OCI-LY1 (cell line): Measurements from ENCODE around the gene CYP4F2.
"Not testable (repeated sequence)": the region's sequence is repeated elsewhere in the genome, so short reads cannot be mapped to it uniquely, and the experiment has no call there.

Experiments used
- H2AFZ ChIP-seq: fragments of 200-600 bp; sonication (generic), shearing (Covaris generic); 2 replicates; pipeline ENCODE4 v1.6.0; 2014; ENCODE audit warnings: antibody characterized with exemption, mild to moderate bottlenecking, low read length
- H3F3A ChIP-seq: fragments of 200-600 bp; sonication (generic), shearing (Covaris generic); 2 replicates; pipeline ENCODE4 v1.6.0; 2014; ENCODE audit warnings: mild to moderate bottlenecking, antibody characterized with exemption, low read length, moderate library complexity; ENCODE audit not compliant: insufficient read depth
- H3K27ac ChIP-seq: fragments of 200-600 bp; sonication (generic); 2 replicates; pipeline ENCODE4 v1.5.1; 2014; ENCODE audit warnings: low read length, mixed run types, mild to moderate bottlenecking, low read depth; ENCODE audit not compliant: poor library complexity, severe bottlenecking
- H3K27me3 ChIP-seq: fragments of 200-600 bp; sonication (generic); 2 replicates; pipeline ENCODE4 v1.6.0; 2014; ENCODE audit warnings: antibody characterized with exemption, mild to moderate bottlenecking, low read length, moderate library complexity; ENCODE audit not compliant: insufficient read depth
- H3K36me3 ChIP-seq: fragments of 200-600 bp; sonication (generic); 2 replicates; pipeline ENCODE4 v1.6.1; 2014; ENCODE audit warnings: mild to moderate bottlenecking, antibody characterized with exemption, low read length, moderate library complexity, mixed read lengths; ENCODE audit not compliant: insufficient read depth
- H3K4me1 ChIP-seq: fragments of 200-600 bp; sonication (generic); 2 replicates; pipeline ENCODE4 v1.5.1; 2014; ENCODE audit warnings: mild to moderate bottlenecking, low read length, moderate library complexity; ENCODE audit not compliant: insufficient read depth, severe bottlenecking
- H3K4me2 ChIP-seq: fragments of 200-600 bp; sonication (generic), shearing (Covaris generic); 2 replicates; pipeline ENCODE4 v1.6.1; 2014; ENCODE audit warnings: low read length
- H3K4me3 ChIP-seq: fragments of 200-600 bp; sonication (generic); 2 replicates; pipeline ENCODE4 v1.5.1; 2014; ENCODE audit warnings: low read length, low read depth, mild to moderate bottlenecking, mixed read lengths; ENCODE audit not compliant: poor library complexity, severe bottlenecking
- H3K79me2 ChIP-seq: fragments of 200-600 bp; shearing (Covaris generic); 2 replicates; pipeline ENCODE4 v1.6.1; 2016; ENCODE audit warnings: mixed run types, low read length, mixed read lengths; ENCODE audit not compliant: insufficient read depth
- H3K9ac ChIP-seq: fragments of 200-600 bp; sonication (generic), shearing (Covaris generic); 2 replicates; pipeline ENCODE4 v1.6.1; 2014; ENCODE audit warnings: mild to moderate bottlenecking, low read length, mixed read lengths
- H3K9me2 ChIP-seq: fragments of 200-600 bp; sonication (generic), shearing (Covaris generic); 2 replicates; pipeline ENCODE4 v1.6.1; 2014; ENCODE audit warnings: low read depth, mild to moderate bottlenecking, low read length, mixed read lengths
- H3K9me3 ChIP-seq: fragments of 200-600 bp; shearing (Covaris generic); 2 replicates; pipeline ENCODE4 v1.6.1; 2014; ENCODE audit warnings: low read length, mixed read lengths
- H4K20me1 ChIP-seq: fragments of 200-600 bp; sonication (generic), shearing (Covaris generic); 2 replicates; pipeline ENCODE4 v1.6.0; 2016; ENCODE audit warnings: mild to moderate bottlenecking, low read length; ENCODE audit not compliant: insufficient read depth
- EZH2 ChIP-seq: fragments of 200-600 bp; sonication (generic), shearing (Covaris generic); IDR thresholded peaks from 2 replicates; pipeline ENCODE4 v1.8.0; 2017; ENCODE audit warnings: borderline replicate concordance, mixed run types, mild to moderate bottlenecking, antibody characterized with exemption, low read length, moderate library complexity, mixed read lengths
- TF ChIP-seq, protein P1 (sequence below): fragments of 200-600 bp; sonication (generic), shearing (Covaris generic); IDR thresholded peaks from 2 replicates; pipeline ENCODE4 v1.5.1; 2017; ENCODE audit warnings: mild to moderate bottlenecking, antibody characterized with exemption, low read length, moderate library complexity, mixed read lengths

CYP4F2 gene

DNA sequence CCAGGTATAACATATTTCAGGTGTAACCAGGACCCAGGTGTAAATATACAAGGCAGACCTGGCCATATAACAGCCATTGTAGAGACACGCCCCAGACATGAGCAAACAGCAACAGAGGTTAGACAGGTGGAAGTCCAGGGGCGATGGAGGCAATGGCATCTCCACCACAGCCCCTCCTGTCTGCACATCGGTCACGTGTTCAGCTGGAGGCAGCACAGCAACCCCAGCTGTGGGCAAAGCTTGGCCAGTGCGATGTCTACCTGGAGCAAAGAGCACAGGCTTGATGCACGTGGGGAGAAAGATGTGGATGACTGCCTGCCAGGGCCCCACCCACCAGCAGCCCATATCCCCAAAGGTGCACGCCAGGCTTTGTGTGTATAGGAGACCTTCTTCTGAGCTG, 4.4 kb downstream of the CYP4F2 start:
- Histone ChIP-seq H3K4me1 (no peaks in the 10 kb centered on the region), H3K27me3 (no peaks in the 10 kb centered on the region), H2AFZ (no peak overlapping the region), H3K4me3 (no peak overlapping the region), H4K20me1 (no peaks in the 10 kb centered on the region), H3K9me2 (no peaks in the 10 kb centered on the region), H3K36me3 (no peaks in the 10 kb centered on the region), H3F3A (no peaks in the 10 kb centered on the region), H3K27ac (no peak overlapping the region), H3K9ac (no peak overlapping the region), H3K4me2 (no peak overlapping the region), H3K9me3 (no peaks in the 10 kb centered on the region), H3K79me2 (no peaks in the 10 kb centered on the region)
- TF ChIP-seq, protein P1, sequence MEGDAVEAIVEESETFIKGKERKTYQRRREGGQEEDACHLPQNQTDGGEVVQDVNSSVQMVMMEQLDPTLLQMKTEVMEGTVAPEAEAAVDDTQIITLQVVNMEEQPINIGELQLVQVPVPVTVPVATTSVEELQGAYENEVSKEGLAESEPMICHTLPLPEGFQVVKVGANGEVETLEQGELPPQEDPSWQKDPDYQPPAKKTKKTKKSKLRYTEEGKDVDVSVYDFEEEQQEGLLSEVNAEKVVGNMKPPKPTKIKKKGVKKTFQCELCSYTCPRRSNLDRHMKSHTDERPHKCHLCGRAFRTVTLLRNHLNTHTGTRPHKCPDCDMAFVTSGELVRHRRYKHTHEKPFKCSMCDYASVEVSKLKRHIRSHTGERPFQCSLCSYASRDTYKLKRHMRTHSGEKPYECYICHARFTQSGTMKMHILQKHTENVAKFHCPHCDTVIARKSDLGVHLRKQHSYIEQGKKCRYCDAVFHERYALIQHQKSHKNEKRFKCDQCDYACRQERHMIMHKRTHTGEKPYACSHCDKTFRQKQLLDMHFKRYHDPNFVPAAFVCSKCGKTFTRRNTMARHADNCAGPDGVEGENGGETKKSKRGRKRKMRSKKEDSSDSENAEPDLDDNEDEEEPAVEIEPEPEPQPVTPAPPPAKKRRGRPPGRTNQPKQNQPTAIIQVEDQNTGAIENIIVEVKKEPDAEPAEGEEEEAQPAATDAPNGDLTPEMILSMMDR: no peak
- TF ChIP-seq EZH2: no peak

DNA sequence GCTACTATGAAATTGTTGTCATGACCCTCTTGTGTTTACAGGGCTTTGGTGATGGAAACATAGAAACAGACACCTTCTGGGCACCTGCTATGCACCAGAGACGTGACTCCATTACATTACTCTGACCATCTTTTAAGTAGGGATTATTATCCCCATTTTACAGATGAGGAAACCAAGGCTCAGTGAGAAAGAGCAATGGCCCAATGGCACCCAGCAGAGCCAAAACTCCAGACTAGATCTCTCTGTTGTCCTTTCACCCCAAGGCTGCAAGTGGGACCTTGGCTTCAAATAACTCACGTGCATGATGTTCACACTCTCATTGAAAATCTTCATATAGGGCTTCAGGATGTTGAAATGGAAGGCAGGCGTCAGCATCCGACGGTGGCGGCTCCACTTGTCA, 5.9 kb downstream of the CYP4F2 start:
- Histone ChIP-seq H3K27me3 (no peaks in the 10 kb centered on the region), H3K4me2 (no peak overlapping the region), H3K4me3 (no peak overlapping the region), H3K36me3 (no peaks in the 10 kb centered on the region), H3K9me3 (no peaks in the 10 kb centered on the region), H4K20me1 (no peaks in the 10 kb centered on the region), H3F3A (no peaks in the 10 kb centered on the region), H3K79me2 (no peaks in the 10 kb centered on the region), H2AFZ (no peak overlapping the region), H3K27ac (no peak overlapping the region), H3K9ac (no peak overlapping the region), H3K4me1 (no peaks in the 10 kb centered on the region), H3K9me2 (no peaks in the 10 kb centered on the region)
- TF ChIP-seq EZH2: no peak

DNA sequence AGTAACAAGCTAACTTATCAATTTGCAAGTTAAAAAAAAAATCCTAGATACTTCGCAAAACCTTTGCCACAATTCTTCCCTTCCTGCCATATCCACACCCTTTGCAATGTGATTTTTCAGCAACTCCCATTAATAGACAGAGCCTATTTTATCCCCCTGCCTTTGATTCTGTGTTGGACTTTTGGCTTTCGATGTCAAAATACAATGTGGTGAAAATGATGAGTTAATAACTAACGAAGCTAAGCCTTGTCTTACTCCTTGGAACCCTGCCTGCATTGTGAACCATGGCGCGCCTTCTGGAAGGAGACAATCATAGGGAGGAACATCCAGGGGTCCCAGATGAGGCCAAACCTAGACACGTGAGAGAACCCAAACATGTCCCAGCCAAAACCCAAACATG, 6.4 kb downstream of the CYP4F2 start:
- H3K4me1 ChIP-seq: no peaks in the 10 kb centered on the region
- H3K27me3 ChIP-seq: no peaks in the 10 kb centered on the region
- H3K9me3 ChIP-seq: no peaks in the 10 kb centered on the region

DNA sequence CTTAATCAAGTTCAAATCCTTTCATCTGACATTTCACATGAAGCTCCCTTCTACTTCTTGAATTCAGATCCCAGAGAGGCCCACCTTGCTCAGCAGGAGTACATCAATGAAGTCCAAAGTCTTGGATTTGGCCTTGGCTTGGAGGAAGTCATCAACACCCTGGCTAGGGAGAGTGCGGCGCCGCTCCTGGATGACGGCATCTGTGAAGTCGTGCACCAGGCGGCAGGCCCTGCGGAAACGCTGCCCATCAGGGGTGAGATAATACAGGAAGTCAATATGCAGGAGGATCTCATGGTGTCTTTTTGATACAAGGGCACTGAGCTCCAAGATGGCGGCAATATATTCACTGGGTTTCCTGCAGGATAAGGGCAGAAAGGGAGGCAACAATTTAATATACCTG, 8.5 kb downstream of the CYP4F2 start:
- H3K9ac ChIP-seq, H3K79me2 ChIP-seq, H3K4me1 ChIP-seq, H4K20me1 ChIP-seq, H3K9me2 ChIP-seq, H3K27ac ChIP-seq, H3K36me3 ChIP-seq, H2AFZ ChIP-seq, H3K9me3 ChIP-seq, H3K27me3 ChIP-seq, H3F3A ChIP-seq, H3K4me3 ChIP-seq, H3K4me2 ChIP-seq: not testable (repeated sequence)

More for the DNA sequence above, 6.4 kb downstream of the CYP4F2 start:
- Histone ChIP-seq H3K4me2 (no peak overlapping the region), H3K9ac (no peak overlapping the region), H3K4me3 (no peak overlapping the region), H3K9me2 (no peaks in the 10 kb centered on the region), H2AFZ (no peak overlapping the region), H4K20me1 (no peaks in the 10 kb centered on the region), H3K79me2 (no peaks in the 10 kb centered on the region), H3K36me3 (no peaks in the 10 kb centered on the region), H3F3A (no peaks in the 10 kb centered on the region), H3K27ac (no peak overlapping the region)
- TF ChIP-seq, protein P1: no peak
- TF ChIP-seq EZH2: no peak
